Medulla oblongata (tissue), 1 donor: ENCODE results near the gene RPTOR.
"Not testable (repeated sequence)": the region's sequence is repeated elsewhere in the genome, so short reads cannot be mapped to it uniquely, and the experiment has no call there.

ENCODE experiments used
- DNase-seq: peaks from one replicate; pipeline ENCODE4 v3.0.0-alpha.2; 2015; ENCODE audit errors: extremely low spot score

RPTOR gene

GRCh38 chr17:80764627-80765145 lies 220.0 kb downstream of the RPTOR start:
- not testable (repeated sequence) for DNase-seq

- DNase-seq, result no peak
Observed at GRCh38 chr17:80765241-80765961, 220.8 kb downstream of the RPTOR start.

GRCh38 chr17:80766290-80766855 lies 221.7 kb downstream of the RPTOR start:
- no peak for DNase-seq

GRCh38 chr17:80768389-80768788 lies 223.8 kb downstream of the RPTOR start:
- no peak for DNase-seq

- DNase-seq, result no peak
Observed at GRCh38 chr17:80768936-80769335, 224.3 kb downstream of the RPTOR start.

- no peak for DNase-seq
Observed at GRCh38 chr17:80769516-80769915, 224.9 kb downstream of the RPTOR start.

- no peak for DNase-seq
Observed at GRCh38 chr17:80769936-80770625, 225.4 kb downstream of the RPTOR start.

GRCh38 chr17:80770881-80771611 lies 226.4 kb downstream of the RPTOR start:
- no peak for DNase-seq

- no peak for DNase-seq
Observed at GRCh38 chr17:80771612-80772005, 227.0 kb downstream of the RPTOR start.

GRCh38 chr17:80772906-80773242 lies 228.2 kb downstream of the RPTOR start:
- no peak for DNase-seq

GRCh38 chr17:80773243-80773991 lies 228.8 kb downstream of the RPTOR start:
- DNase-seq, result peak; percentile 79

GRCh38 chr17:80774146-80774545 lies 229.5 kb downstream of the RPTOR start:
- DNase-seq, result no peak

- no peak for DNase-seq
Observed at GRCh38 chr17:80774643-80775281, 230.1 kb downstream of the RPTOR start.

GRCh38 chr17:80775863-80776262 lies 231.2 kb downstream of the RPTOR start:
- no peak for DNase-seq

GRCh38 chr17:80777274-80777673 lies 232.6 kb downstream of the RPTOR start:
- no peak for DNase-seq

GRCh38 chr17:80778716-80779115 lies 234.1 kb downstream of the RPTOR start:
- DNase-seq, result no peak

GRCh38 chr17:80779336-80779735 lies 234.7 kb downstream of the RPTOR start:
- no peak for DNase-seq

GRCh38 chr17:80779961-80780380 lies 235.3 kb downstream of the RPTOR start:
- DNase-seq, result no peak

GRCh38 chr17:80780381-80781198 lies 236.0 kb downstream of the RPTOR start:
- DNase-seq, result no peak

- DNase-seq, result peak; percentile 30
Observed at GRCh38 chr17:80781211-80781610, 236.6 kb downstream of the RPTOR start.
